Measurements from ENCODE around the gene PIK3R1. TPM values are rescaled to one million over a fixed set of nuclear protein-coding genes. Genes with fewer than 3 reads are reported as not detected.

Gene PIK3R1
- total and polyA plus RNA-seq, 2 experiments from 2014 or later = 5.9 to 9.8 TPM

DNA sequence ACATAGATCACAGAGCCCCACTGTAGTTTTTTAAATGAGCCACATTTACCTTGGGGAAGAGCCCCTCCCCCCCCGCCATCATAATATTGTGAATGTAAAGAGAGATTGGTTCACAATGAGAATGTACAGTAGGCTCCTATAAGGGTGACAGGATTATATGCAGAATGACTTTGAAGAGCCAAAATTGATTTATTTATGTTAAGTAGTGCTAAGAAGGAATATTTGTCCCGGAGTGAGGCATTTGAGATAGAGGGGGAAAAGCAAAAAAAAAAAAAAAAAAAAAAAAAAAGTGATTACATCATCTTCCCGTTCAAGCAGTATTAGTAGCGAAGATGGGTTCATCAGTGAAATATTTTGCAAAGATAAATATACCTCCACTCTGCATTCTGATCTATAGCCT lies 73.9 kb downstream of the PIK3R1 start:
- peak overlapping the region; percentile 65 for H3K4me3 ChIP-seq
- H3K27me3 Mint-ChIP-seq (ENCODE audit: insufficient read depth, low read depth, poor library complexity) = peaks cover 1% of the 10 kb centered on the region

More for the DNA sequence above, 73.9 kb downstream of the PIK3R1 start:
- Histone ChIP-seq H3K27me3 (ENCODE audit: insufficient read depth) (no peaks in the 10 kb centered on the region), H3K79me2 (replicated peaks; ENCODE audit: insufficient read depth) (no peaks in the 10 kb centered on the region), H3K27ac (ENCODE audit: low read depth) (no peak overlapping the region), H3K4me1 (ENCODE audit: insufficient read depth) (peaks cover 45% of the 10 kb centered on the region), H3K4me2 (peak overlapping the region; percentile 90), H3K9me2 (ENCODE audit: insufficient read depth) (no peaks in the 10 kb centered on the region), H4K20me1 (replicated peaks; ENCODE audit: insufficient read depth) (no peaks in the 10 kb centered on the region), H3K36me3 (ENCODE audit: insufficient read depth) (peaks cover 4% of the 10 kb centered on the region; the same call in 1 of the 2 replicates), H2AFZ (no peak overlapping the region), H3F3A (replicated peaks; ENCODE audit: low read depth) (no peaks in the 10 kb centered on the region)
- no peak for ATAC-seq
- peak overlapping the region; percentile 86 for H3K4me3 Mint-ChIP-seq
- peaks cover 56% of the 10 kb centered on the region for H3K4me1 Mint-ChIP-seq
- H3K27ac Mint-ChIP-seq = peak overlapping the region; percentile 79
- DNase-seq (ENCODE audit: low spot score) = no peak
- H3K36me3 Mint-ChIP-seq (ENCODE audit: low read depth) = peaks cover 18% of the 10 kb centered on the region
- H3K9me3 Mint-ChIP-seq = no peaks in the 10 kb centered on the region
- no peak for TF ChIP-seq NANOG (IDR thresholded peaks at IDR 0.05; ENCODE audit: borderline replicate concordance)
- no peak for TF ChIP-seq CTCF (conservative IDR thresholded peaks at IDR 0.05; ENCODE audit: low read depth in 2 of 2)
- TF ChIP-seq, protein P1, sequence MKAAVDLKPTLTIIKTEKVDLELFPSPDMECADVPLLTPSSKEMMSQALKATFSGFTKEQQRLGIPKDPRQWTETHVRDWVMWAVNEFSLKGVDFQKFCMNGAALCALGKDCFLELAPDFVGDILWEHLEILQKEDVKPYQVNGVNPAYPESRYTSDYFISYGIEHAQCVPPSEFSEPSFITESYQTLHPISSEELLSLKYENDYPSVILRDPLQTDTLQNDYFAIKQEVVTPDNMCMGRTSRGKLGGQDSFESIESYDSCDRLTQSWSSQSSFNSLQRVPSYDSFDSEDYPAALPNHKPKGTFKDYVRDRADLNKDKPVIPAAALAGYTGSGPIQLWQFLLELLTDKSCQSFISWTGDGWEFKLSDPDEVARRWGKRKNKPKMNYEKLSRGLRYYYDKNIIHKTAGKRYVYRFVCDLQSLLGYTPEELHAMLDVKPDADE (IDR thresholded peaks at IDR 0.05) = no peak
- no peak for TF ChIP-seq CREB1 (CRISPR knock-in tag; IDR thresholded peaks at IDR 0.05; ENCODE audit: low read depth)
- no peak for TF ChIP-seq STAT1 (IDR thresholded peaks at IDR 0.05; ENCODE audit: unreplicated experiment)
- TF ChIP-seq, protein P2, sequence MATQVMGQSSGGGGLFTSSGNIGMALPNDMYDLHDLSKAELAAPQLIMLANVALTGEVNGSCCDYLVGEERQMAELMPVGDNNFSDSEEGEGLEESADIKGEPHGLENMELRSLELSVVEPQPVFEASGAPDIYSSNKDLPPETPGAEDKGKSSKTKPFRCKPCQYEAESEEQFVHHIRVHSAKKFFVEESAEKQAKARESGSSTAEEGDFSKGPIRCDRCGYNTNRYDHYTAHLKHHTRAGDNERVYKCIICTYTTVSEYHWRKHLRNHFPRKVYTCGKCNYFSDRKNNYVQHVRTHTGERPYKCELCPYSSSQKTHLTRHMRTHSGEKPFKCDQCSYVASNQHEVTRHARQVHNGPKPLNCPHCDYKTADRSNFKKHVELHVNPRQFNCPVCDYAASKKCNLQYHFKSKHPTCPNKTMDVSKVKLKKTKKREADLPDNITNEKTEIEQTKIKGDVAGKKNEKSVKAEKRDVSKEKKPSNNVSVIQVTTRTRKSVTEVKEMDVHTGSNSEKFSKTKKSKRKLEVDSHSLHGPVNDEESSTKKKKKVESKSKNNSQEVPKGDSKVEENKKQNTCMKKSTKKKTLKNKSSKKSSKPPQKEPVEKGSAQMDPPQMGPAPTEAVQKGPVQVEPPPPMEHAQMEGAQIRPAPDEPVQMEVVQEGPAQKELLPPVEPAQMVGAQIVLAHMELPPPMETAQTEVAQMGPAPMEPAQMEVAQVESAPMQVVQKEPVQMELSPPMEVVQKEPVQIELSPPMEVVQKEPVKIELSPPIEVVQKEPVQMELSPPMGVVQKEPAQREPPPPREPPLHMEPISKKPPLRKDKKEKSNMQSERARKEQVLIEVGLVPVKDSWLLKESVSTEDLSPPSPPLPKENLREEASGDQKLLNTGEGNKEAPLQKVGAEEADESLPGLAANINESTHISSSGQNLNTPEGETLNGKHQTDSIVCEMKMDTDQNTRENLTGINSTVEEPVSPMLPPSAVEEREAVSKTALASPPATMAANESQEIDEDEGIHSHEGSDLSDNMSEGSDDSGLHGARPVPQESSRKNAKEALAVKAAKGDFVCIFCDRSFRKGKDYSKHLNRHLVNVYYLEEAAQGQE (IDR thresholded peaks at IDR 0.05; ENCODE audit: unreplicated experiment) = no peak
- no peak for TF ChIP-seq ZNF462 (CRISPR knock-in tag; IDR thresholded peaks at IDR 0.05)
- no peak for TF ChIP-seq EZH2phosphoT487 (IDR thresholded peaks at IDR 0.05; ENCODE audit: unreplicated experiment)
- no peak for TF ChIP-seq ZNF331 (CRISPR knock-in tag; IDR thresholded peaks at IDR 0.05; ENCODE audit: low read depth)
- no peak for TF ChIP-seq POLR2AphosphoS5 (IDR thresholded peaks at IDR 0.05; ENCODE audit: low read depth)
- TF ChIP-seq EZH2 (IDR thresholded peaks at IDR 0.05; ENCODE audit: low read depth, unreplicated experiment) = no peak
- TF ChIP-seq JUNB (IDR thresholded peaks at IDR 0.05; ENCODE audit: unreplicated experiment) = no peak
- TF ChIP-seq ZNF114 (CRISPR knock-in tag; IDR thresholded peaks at IDR 0.05) = no peak
